ENCODE data around the gene KCNJ2.

- TF ChIP-seq POLR2A (IDR thresholded peaks at IDR 0.05) = no peak
- TF ChIP-seq, protein P1, sequence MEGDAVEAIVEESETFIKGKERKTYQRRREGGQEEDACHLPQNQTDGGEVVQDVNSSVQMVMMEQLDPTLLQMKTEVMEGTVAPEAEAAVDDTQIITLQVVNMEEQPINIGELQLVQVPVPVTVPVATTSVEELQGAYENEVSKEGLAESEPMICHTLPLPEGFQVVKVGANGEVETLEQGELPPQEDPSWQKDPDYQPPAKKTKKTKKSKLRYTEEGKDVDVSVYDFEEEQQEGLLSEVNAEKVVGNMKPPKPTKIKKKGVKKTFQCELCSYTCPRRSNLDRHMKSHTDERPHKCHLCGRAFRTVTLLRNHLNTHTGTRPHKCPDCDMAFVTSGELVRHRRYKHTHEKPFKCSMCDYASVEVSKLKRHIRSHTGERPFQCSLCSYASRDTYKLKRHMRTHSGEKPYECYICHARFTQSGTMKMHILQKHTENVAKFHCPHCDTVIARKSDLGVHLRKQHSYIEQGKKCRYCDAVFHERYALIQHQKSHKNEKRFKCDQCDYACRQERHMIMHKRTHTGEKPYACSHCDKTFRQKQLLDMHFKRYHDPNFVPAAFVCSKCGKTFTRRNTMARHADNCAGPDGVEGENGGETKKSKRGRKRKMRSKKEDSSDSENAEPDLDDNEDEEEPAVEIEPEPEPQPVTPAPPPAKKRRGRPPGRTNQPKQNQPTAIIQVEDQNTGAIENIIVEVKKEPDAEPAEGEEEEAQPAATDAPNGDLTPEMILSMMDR (IDR thresholded peaks at IDR 0.05) = no peak
Observed at GRCh38 chr17:70215656-70216055, 46.3 kb downstream of the KCNJ2 start.

Measured in tibial nerve (tissue), 3 donors.